Endothelial cell of umbilical vein (primary cell): Measurements from ENCODE around the gene BACH2. TPM values are rescaled to one million over a fixed set of nuclear protein-coding genes. Genes with fewer than 3 reads are reported as not detected.

Experiments
- BruUV-seq: library from RNA; stranded (reverse); fragments of 400-500 nt; replicated peaks from 2 replicates; lab custom pipeline; 2021; lab: Mats Ljungman, UMichigan
- CTCF ChIA-PET: fragments of 300-600, 350-600 bp; sonication (Branson Sonifier 250); formaldehyde crosslinking; loops from one replicate; lab custom pipeline; 2021; ENCODE audit warnings: antibody characterized with exemption, inconsistent platforms; lab: Charles Lee
- POLR2A ChIA-PET: fragments of 300-600, 350-600 bp; sonication (Branson Sonifier 250); formaldehyde crosslinking; loops from one replicate; lab custom pipeline; 2021; ENCODE audit warnings: antibody characterized with exemption, inconsistent platforms; lab: Charles Lee
- DNase-seq: peaks from one replicate; pipeline ENCODE4 v3.0.0-alpha.2; 2011; ENCODE audit warnings: low read depth, low spot score
- FAIRE-seq: peaks from 2 replicates; lab custom pipeline; 2011; peaks lifted over from hg19 to GRCh38; lab: Jason Lieb, UNC
- H2AFZ ChIP-seq: 2 replicates; pipeline ENCODE4 v1.6.0; 2012; ENCODE audit warnings: low read depth, low read length, control low read depth, inconsistent platforms
- H3K27ac ChIP-seq: 2 replicates; pipeline ENCODE4 v1.5.1; 2011; ENCODE audit warnings: low read depth, mild to moderate bottlenecking, control low read depth, low read length, moderate library complexity; ENCODE audit not compliant: insufficient read depth
- H3K27me3 ChIP-seq, 2 experiments: 2 replicates each; pipeline versions ENCODE4 v1.6.0 to v1.6.1; 2011; ENCODE audit warnings: low read length in 2 of 2, mixed read lengths in 1 of 2; ENCODE audit not compliant: control insufficient read depth in 2 of 2, insufficient read depth in 2 of 2
- H3K36me3 ChIP-seq, 2 experiments: 2 replicates in 1 of 2; 3 replicates in 1 of 2; pipeline ENCODE4 v1.5.1; 2011; ENCODE audit warnings: low read length in 2 of 2, mild to moderate bottlenecking in 1 of 2, moderate library complexity in 1 of 2; ENCODE audit not compliant: control insufficient read depth in 2 of 2, insufficient read depth in 2 of 2; ENCODE audit errors: extremely low read depth in 1 of 2
- H3K4me1 ChIP-seq: 3 replicates; pipeline ENCODE4 v1.5.1; 2011; ENCODE audit warnings: mild to moderate bottlenecking, low read length; ENCODE audit not compliant: control insufficient read depth, insufficient read depth; ENCODE audit errors: extremely low read depth
- H3K4me2 ChIP-seq: 2 replicates; pipeline ENCODE4 v1.6.1; 2011; ENCODE audit warnings: low read length, control low read depth, mixed read lengths; ENCODE audit not compliant: insufficient read depth
- H3K4me3 ChIP-seq, 3 experiments: fragments of 200-600 bp in 1 of 3; sonication (generic), shearing (Covaris generic) in 1 of 3; replicated peaks in 1 of 3; 2 replicates each; pipeline ENCODE4 v1.5.1; 2011 to 2016; ENCODE audit warnings: control low read depth in 3 of 3, low read length in 3 of 3, mild to moderate bottlenecking in 2 of 3, inconsistent platforms in 1 of 3, low read depth in 1 of 3, moderate library complexity in 1 of 3; ENCODE audit not compliant: insufficient read depth in 1 of 3
- H3K79me2 ChIP-seq: 2 replicates; pipeline ENCODE4 v1.6.0; 2012; ENCODE audit warnings: low read length, inconsistent platforms; ENCODE audit not compliant: control insufficient read depth, insufficient read depth
- H3K9ac ChIP-seq: replicated peaks from 2 replicates; pipeline ENCODE3; 2011; ENCODE audit warnings: low read length, control low read depth; ENCODE audit not compliant: insufficient read depth; ENCODE audit errors: extremely low read depth
- H3K9me1 ChIP-seq: replicated peaks from 3 replicates; pipeline ENCODE4 v1.6.0; 2011; ENCODE audit warnings: mild to moderate bottlenecking, low read length; ENCODE audit not compliant: control insufficient read depth, insufficient read depth; ENCODE audit errors: extremely low read depth
- H3K9me3 ChIP-seq: replicated peaks from 2 replicates; pipeline ENCODE4 v1.5.1; 2012; ENCODE audit warnings: low read length, inconsistent platforms; ENCODE audit not compliant: control insufficient read depth, insufficient read depth
- H4K20me1 ChIP-seq: replicated peaks from 2 replicates; pipeline ENCODE3; 2011; ENCODE audit warnings: mild to moderate bottlenecking, low read length; ENCODE audit not compliant: control insufficient read depth, insufficient read depth; ENCODE audit errors: extremely low read depth
- EZH2 ChIP-seq: IDR thresholded peaks from 2 replicates; pipeline ENCODE4 v1.6.1; 2012; ENCODE audit warnings: borderline replicate concordance, low read depth, mild to moderate bottlenecking, moderate library complexity, low read length, inconsistent platforms; ENCODE audit not compliant: severe bottlenecking
- FOS ChIP-seq: IDR thresholded peaks from 2 replicates; pipeline ENCODE4 v1.6.1; 2011; ENCODE audit warnings: mild to moderate bottlenecking, low read length, moderate library complexity, borderline replicate concordance; ENCODE audit not compliant: insufficient read depth
- GATA2 ChIP-seq: IDR thresholded peaks from 2 replicates; pipeline ENCODE4 v1.7.0; 2011; ENCODE audit warnings: low read depth, mild to moderate bottlenecking, moderate library complexity, mixed read lengths, low read length; ENCODE audit not compliant: insufficient read length, insufficient read depth
- JUN ChIP-seq: IDR thresholded peaks from 2 replicates; pipeline ENCODE4 v1.6.1; 2011; ENCODE audit warnings: borderline replicate concordance, low read depth; ENCODE audit not compliant: insufficient read length, insufficient read depth
- MYC ChIP-seq: IDR thresholded peaks from one replicate; pipeline ENCODE4 v1.6.1; 2011; ENCODE audit warnings: mild to moderate bottlenecking, low read depth, low read length
- POLR2A ChIP-seq: IDR thresholded peaks from 2 replicates; pipeline ENCODE4 v1.6.1; 2012; ENCODE audit warnings: low read depth, mild to moderate bottlenecking, control low read depth, low read length
- POLR2AphosphoS5 ChIP-seq: IDR thresholded peaks from 2 replicates; pipeline ENCODE4 v1.6.1; 2012; ENCODE audit warnings: low read depth, mild to moderate bottlenecking, control low read depth, low read length, moderate library complexity; ENCODE audit not compliant: insufficient read depth
- dilution Hi-C: fragments of 300-500 bp; cut with MboI; formaldehyde crosslinking; loops from one replicate; pipeline ENCODE4 v1.15.0; 2019; ENCODE audit warnings: low sequenced_read_pairs; ENCODE audit not compliant: extremely low pct_ligation_motif_present
- intact Hi-C: fragments of 100-400 bp; cut with micrococcal nuclease; formaldehyde crosslinking; loops from one replicate; pipeline ENCODE4 v1.10.0; 2022
- polyA plus RNA-seq, 4 experiments: library from polyadenylated mRNA; depleted of rRNA in 3 of 4; stranded (reverse) in 3 of 4; unstranded in 1 of 4; fragments of >200 nt; gene quantifications; 2 replicates each; pipeline versions ENCODE4 v1.2.1 to v1.2.3, GENCODE V29; 2011 to 2012; ENCODE audit warnings: missing spikeins in 1 of 4
- total RNA-seq: library from RNA; stranded (reverse); gene quantifications from 2 replicates; pipeline ENCODE4 v1.2.3, GENCODE V29; 2021
- TF ChIP-seq, protein P1 (sequence below): IDR thresholded peaks from 2 replicates; pipeline ENCODE4 v1.6.1; 2011; ENCODE audit not compliant: insufficient read depth, insufficient read length
- TF ChIP-seq, protein P2 (sequence below), 2 donors: IDR thresholded peaks; 1 replicate in 1 of 2; 2 replicates in 1 of 2; pipeline ENCODE4 v1.5.1; 2011; ENCODE audit warnings: low read length in 2 of 2, mild to moderate bottlenecking in 2 of 2, moderate library complexity in 2 of 2, control low read depth in 1 of 2, inconsistent platforms in 1 of 2, low read depth in 1 of 2; ENCODE audit not compliant: insufficient read depth in 1 of 2; ENCODE audit errors: extremely low read depth in 1 of 2

BACH2 gene
- total and polyA plus RNA-seq, 2 donors (not counting 3 experiments of a cell fraction or from before 2014, with no cell fraction given) = 1.7 to 5.6 TPM

DNA sequence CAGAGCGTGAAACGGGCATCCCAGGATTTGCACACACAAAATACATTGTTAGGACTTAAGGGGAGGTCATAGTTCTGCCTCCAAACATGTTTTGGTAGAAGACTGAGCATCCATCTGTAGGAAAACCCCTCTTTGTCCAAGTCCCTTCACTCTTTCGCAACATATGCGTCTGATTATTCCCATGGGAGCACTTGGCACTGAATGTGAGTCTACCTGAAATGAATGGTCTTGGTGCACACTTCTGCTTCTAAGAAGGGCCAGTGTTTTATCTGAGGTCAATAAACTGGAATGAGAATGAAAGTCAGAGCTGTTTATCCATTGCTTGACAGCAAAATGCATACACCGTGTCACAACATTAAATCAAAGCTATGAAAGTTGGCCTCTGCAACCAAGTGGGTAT, 369.4 kb downstream of the BACH2 start:
- H2AFZ ChIP-seq = no peak overlapping the region
- no peaks in the 10 kb centered on the region for H3K9me3 ChIP-seq
- BruUV-seq = no TSS peak
- FAIRE-seq = no peak
- no peak overlapping the region for H3K27ac ChIP-seq
- DNase-seq = no peak
- H3K9ac ChIP-seq = no peak overlapping the region
- H4K20me1 ChIP-seq = no peaks in the 10 kb centered on the region
- H3K4me3 ChIP-seq = no peak overlapping the region
- no peaks in the 10 kb centered on the region for H3K79me2 ChIP-seq
- dilution Hi-C loops (no loop called here), intact Hi-C loops (no loop called here)
- H3K9me1 ChIP-seq = no peaks in the 10 kb centered on the region
- H3K4me2 ChIP-seq = no peak overlapping the region
- no peaks in the 10 kb centered on the region for H3K27me3 ChIP-seq
- ChIA-PET CTCF (interaction anchor here (0.6 to 2.1 kb wide), 4 partner anchors 9 to 566 kb away, joined by 3 to 19 read pairs (median 6); no protein-coding TSS in a partner anchor), POLR2A (no interaction called here)
- TF ChIP-seq POLR2AphosphoS5 (no peak), MYC (no peak), EZH2 (no peak), GATA2 (no peak)
- no peaks in the 10 kb centered on the region for H3K36me3 ChIP-seq
- H3K4me1 ChIP-seq = peaks cover 14% of the 10 kb centered on the region

- peaks cover 14% of the 10 kb centered on the region for H3K4me1 ChIP-seq
These were observed 370.8 kb downstream of the BACH2 start for GRCh38 chr6:89925826-89926225.

More at GRCh38 chr6:89925826-89926225, 370.8 kb downstream of the BACH2 start:
- Histone ChIP-seq H3K27ac (no peak overlapping the region), H2AFZ (no peak overlapping the region), H3K79me2 (no peaks in the 10 kb centered on the region), H3K9me1 (no peaks in the 10 kb centered on the region), H3K27me3 (no peaks in the 10 kb centered on the region), H3K4me2 (no peak overlapping the region), H3K9me3 (no peaks in the 10 kb centered on the region), H3K9ac (no peak overlapping the region), H3K36me3 (no peaks in the 10 kb centered on the region), H3K4me3 (no peak overlapping the region), H4K20me1 (no peaks in the 10 kb centered on the region)
- FAIRE-seq (peak; percentile 44), DNase-seq (no peak)
- ChIA-PET CTCF (no interaction called here), POLR2A (no interaction called here)
- intact Hi-C loops = no loop called here
- dilution Hi-C loops = no loop called here
- TF ChIP-seq EZH2 = no peak
- TF ChIP-seq FOS = no peak
- TF ChIP-seq, protein P1, sequence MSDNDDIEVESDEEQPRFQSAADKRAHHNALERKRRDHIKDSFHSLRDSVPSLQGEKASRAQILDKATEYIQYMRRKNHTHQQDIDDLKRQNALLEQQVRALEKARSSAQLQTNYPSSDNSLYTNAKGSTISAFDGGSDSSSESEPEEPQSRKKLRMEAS = no peak
- TF ChIP-seq JUN = no peak
- TF ChIP-seq POLR2A = no peak
- TF ChIP-seq MYC = no peak
- TF ChIP-seq GATA2 = no peak
- TF ChIP-seq POLR2AphosphoS5 = no peak
- TF ChIP-seq, protein P2, sequence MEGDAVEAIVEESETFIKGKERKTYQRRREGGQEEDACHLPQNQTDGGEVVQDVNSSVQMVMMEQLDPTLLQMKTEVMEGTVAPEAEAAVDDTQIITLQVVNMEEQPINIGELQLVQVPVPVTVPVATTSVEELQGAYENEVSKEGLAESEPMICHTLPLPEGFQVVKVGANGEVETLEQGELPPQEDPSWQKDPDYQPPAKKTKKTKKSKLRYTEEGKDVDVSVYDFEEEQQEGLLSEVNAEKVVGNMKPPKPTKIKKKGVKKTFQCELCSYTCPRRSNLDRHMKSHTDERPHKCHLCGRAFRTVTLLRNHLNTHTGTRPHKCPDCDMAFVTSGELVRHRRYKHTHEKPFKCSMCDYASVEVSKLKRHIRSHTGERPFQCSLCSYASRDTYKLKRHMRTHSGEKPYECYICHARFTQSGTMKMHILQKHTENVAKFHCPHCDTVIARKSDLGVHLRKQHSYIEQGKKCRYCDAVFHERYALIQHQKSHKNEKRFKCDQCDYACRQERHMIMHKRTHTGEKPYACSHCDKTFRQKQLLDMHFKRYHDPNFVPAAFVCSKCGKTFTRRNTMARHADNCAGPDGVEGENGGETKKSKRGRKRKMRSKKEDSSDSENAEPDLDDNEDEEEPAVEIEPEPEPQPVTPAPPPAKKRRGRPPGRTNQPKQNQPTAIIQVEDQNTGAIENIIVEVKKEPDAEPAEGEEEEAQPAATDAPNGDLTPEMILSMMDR (IDR thresholded peaks at IDR 0.05; ENCODE audit: extremely low read depth in 1 of 2, insufficient read depth in 1 of 2, low read depth in 1 of 2, low read length in 2 of 2) = no peak
- no TSS peak for BruUV-seq
